NB4 (cell line): Measurements from ENCODE around the gene RTN4RL2.

Experiments used
- DNase-seq: peaks from one replicate; pipeline ENCODE4 v3.0.0; 2010; ENCODE audit warnings: low read depth
- H3K4me3 ChIP-seq: one replicate; pipeline ENCODE4 v1.5.1; 2011; ENCODE audit warnings: mild to moderate bottlenecking, low read depth, low read length, moderate library complexity
- CTCF ChIP-seq: IDR thresholded peaks from one replicate; pipeline ENCODE4 v1.5.1; 2012; ENCODE audit warnings: low read depth, low read length
- MAX ChIP-seq: IDR thresholded peaks from 2 replicates; pipeline ENCODE4 v1.6.1; 2011; ENCODE audit warnings: low read depth, low read length
- MYC ChIP-seq: IDR thresholded peaks from 2 replicates; pipeline ENCODE4 v1.6.1; 2011; ENCODE audit warnings: low read depth, low read length
- POLR2A ChIP-seq: IDR thresholded peaks from 2 replicates; pipeline ENCODE4 v1.6.1; 2011; ENCODE audit warnings: mild to moderate bottlenecking; ENCODE audit not compliant: insufficient read length; ENCODE audit errors: extremely low read depth

Gene RTN4RL2

GRCh38 chr11:57511741-57512430 is 51.6 kb downstream of the RTN4RL2 start:
- H3K4me3 ChIP-seq: peak overlapping the region; percentile 21
- TF ChIP-seq MAX: no peak
- TF ChIP-seq POLR2A: no peak
- TF ChIP-seq MYC: no peak
- no peak for TF ChIP-seq CTCF

GRCh38 chr11:57512646-57513451 is 52.5 kb downstream of the RTN4RL2 start:
- peak overlapping the region; percentile 91 for H3K4me3 ChIP-seq
- TF ChIP-seq POLR2A (no peak), MYC (no peak)
- no peak for DNase-seq

More at GRCh38 chr11:57511741-57512430, 51.6 kb downstream of the RTN4RL2 start:
- peak; percentile 42 for DNase-seq

GRCh38 chr11:57513452-57513795 is 53.1 kb downstream of the RTN4RL2 start:
- TF ChIP-seq MAX (no peak), CTCF (no peak), MYC (no peak)
- DNase-seq: peak; percentile 62
- peak overlapping the region; percentile 91 for H3K4me3 ChIP-seq

GRCh38 chr11:57513911-57514537 is 53.7 kb downstream of the RTN4RL2 start:
- peak overlapping the region; percentile 91 for H3K4me3 ChIP-seq
- DNase-seq: peak; percentile 84
- TF ChIP-seq CTCF (no peak), POLR2A (no peak), MYC (no peak; the same call in 1 of the 2 replicates), MAX (peak; percentile 67)

GRCh38 chr11:57514538-57515331 is 54.4 kb downstream of the RTN4RL2 start:
- TF ChIP-seq POLR2A (no peak), MAX (peak; percentile 85), CTCF (no peak), MYC (peak; percentile 77)
- DNase-seq: peak; percentile 84
- H3K4me3 ChIP-seq: peak overlapping the region; percentile 91
